Prostate gland (tissue), 2 donors: Measurements from ENCODE around the gene SIDT1.

ENCODE experiments used
- CTCF ChIP-seq, 4 experiments: fragments of 200-600 bp in 2 of 4; fragments of 450-650 bp in 2 of 4; sonication (generic) in 2 of 4; IDR thresholded peaks; 1 replicate in 3 of 4; 2 replicates in 1 of 4; pipeline ENCODE4 v1.5.1; 2016 to 2019; ENCODE audit warnings: antibody characterized with exemption in 4 of 4, mild to moderate bottlenecking in 2 of 4, moderate library complexity in 2 of 4
- POLR2A ChIP-seq: fragments of 450-650 bp; IDR thresholded peaks from one replicate; pipeline ENCODE4 v1.6.1; 2016; ENCODE audit warnings: antibody characterized with exemption, mild to moderate bottlenecking
- POLR2AphosphoS5 ChIP-seq: sonication (generic); formaldehyde crosslinking; IDR thresholded peaks from one replicate; pipeline ENCODE4 v1.6.1; 2017; ENCODE audit warnings: antibody characterized with exemption

GRCh38 chr3:113574213-113574612, 41.9 kb downstream of the SIDT1 start:
- no peak for TF ChIP-seq CTCF (IDR thresholded peaks at IDR 0.05)
- TF ChIP-seq POLR2A: no peak
- TF ChIP-seq POLR2AphosphoS5: no peak
